Measurements from ENCODE around the gene CD101. TPM values are rescaled to one million over a fixed set of nuclear protein-coding genes. Genes with fewer than 3 reads are reported as not detected.

The CD101 gene
- total RNA-seq, 1 donor from 2014 or later = 3.2 TPM

DNA sequence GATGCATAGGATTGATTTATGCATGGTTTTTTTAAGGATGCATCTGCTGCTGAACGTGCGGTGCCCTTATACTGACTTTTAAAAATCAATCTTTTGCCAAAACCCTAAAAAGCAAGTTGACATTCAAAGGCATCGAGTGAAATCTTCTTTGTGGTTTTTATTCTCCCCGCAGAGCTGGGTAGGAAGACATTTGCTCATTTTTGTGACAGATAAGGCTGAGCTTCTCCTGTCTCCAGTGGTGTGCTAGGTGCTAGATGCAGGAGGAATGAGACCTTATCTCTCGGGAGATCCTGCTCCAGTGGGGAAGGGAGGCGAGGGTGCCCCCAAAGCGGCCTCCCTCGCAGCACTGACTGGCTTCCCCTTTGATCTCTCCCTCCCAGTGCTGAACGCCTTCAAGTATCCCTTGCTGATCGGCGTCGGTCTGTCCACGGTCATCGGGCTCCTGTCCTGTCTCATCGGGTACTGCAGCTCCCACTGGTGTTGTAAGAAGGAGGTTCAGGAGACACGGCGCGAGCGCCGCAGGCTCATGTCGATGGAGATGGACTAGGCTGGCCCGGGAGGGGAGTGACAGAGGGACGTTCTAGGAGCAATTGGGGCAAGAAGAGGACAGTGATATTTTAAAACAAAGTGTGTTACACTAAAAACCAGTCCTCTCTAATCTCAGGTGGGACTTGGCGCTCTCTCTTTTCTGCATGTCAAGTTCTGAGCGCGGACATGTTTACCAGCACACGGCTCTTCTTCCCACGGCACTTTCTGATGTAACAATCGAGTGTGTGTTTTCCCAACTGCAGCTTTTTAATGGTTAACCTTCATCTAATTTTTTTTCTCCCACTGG, 14.9 kb upstream of the CD101 start:
- TF ChIP-seq CTCF (IDR thresholded peaks at IDR 0.05; ENCODE audit: partially characterized antibody, unreplicated experiment) = no peak
- H3K4me1 Mint-ChIP-seq (ENCODE audit: low read depth, unreplicated experiment) = peaks cover 44% of the 10 kb centered on the region
- H3K27ac Mint-ChIP-seq (ENCODE audit: unreplicated experiment) = no peak overlapping the region
- no peak overlapping the region for H3K4me3 Mint-ChIP-seq (ENCODE audit: unreplicated experiment)
- H3K36me3 Mint-ChIP-seq (ENCODE audit: unreplicated experiment) = peaks cover 4% of the 10 kb centered on the region
- H3K27me3 Mint-ChIP-seq (ENCODE audit: unreplicated experiment) = peaks cover 4% of the 10 kb centered on the region
- DNase-seq = no peak
- H3K9me3 Mint-ChIP-seq (ENCODE audit: unreplicated experiment) = peaks cover 5% of the 10 kb centered on the region

DNA sequence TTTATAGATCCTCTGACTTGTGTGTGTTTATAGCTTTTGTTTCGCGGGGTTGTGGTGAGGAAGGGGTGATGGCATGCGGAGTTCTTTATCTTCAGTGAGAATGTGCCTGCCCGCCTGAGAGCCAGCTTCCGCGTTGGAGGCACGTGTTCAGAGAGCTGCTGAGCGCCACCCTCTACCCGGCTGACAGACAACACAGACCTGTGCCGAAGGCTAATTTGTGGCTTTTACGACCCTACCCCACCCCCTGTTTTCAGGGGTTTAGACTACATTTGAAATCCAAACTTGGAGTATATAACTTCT, 14.4 kb upstream of the CD101 start:
- peaks cover 3% of the 10 kb centered on the region for H3K9me3 Mint-ChIP-seq (ENCODE audit: unreplicated experiment)
- TF ChIP-seq CTCF (IDR thresholded peaks at IDR 0.05; ENCODE audit: partially characterized antibody, unreplicated experiment) = no peak
- H3K27me3 Mint-ChIP-seq (ENCODE audit: unreplicated experiment) = peaks cover 4% of the 10 kb centered on the region
- no peak overlapping the region for H3K4me3 Mint-ChIP-seq (ENCODE audit: unreplicated experiment)
- peaks cover 43% of the 10 kb centered on the region for H3K4me1 Mint-ChIP-seq (ENCODE audit: low read depth, unreplicated experiment)
- no peak for DNase-seq
- peaks cover 6% of the 10 kb centered on the region for H3K36me3 Mint-ChIP-seq (ENCODE audit: unreplicated experiment)
- H3K27ac Mint-ChIP-seq (ENCODE audit: unreplicated experiment) = no peak overlapping the region

GRCh38 chr1:116988248-116988647, 13.3 kb upstream of the CD101 start:
- Mint-ChIP-seq H3K9me3 (ENCODE audit: unreplicated experiment) (peaks cover 5% of the 10 kb centered on the region), H3K36me3 (ENCODE audit: unreplicated experiment) (peaks cover 14% of the 10 kb centered on the region), H3K27me3 (ENCODE audit: unreplicated experiment) (no peaks in the 10 kb centered on the region), H3K4me3 (ENCODE audit: unreplicated experiment) (no peak overlapping the region), H3K27ac (ENCODE audit: unreplicated experiment) (peak overlapping the region; percentile 62), H3K4me1 (ENCODE audit: low read depth, unreplicated experiment) (peaks cover 40% of the 10 kb centered on the region)
- no peak for TF ChIP-seq CTCF (IDR thresholded peaks at IDR 0.05; ENCODE audit: partially characterized antibody, unreplicated experiment)
- no peak for DNase-seq

- H3K4me3 Mint-ChIP-seq (ENCODE audit: unreplicated experiment) = no peak overlapping the region
- no peak for DNase-seq
- H3K4me1 Mint-ChIP-seq (ENCODE audit: low read depth, unreplicated experiment) = peaks cover 40% of the 10 kb centered on the region
- no peak for TF ChIP-seq CTCF (IDR thresholded peaks at IDR 0.05; ENCODE audit: partially characterized antibody, unreplicated experiment)
- peaks cover 18% of the 10 kb centered on the region for H3K36me3 Mint-ChIP-seq (ENCODE audit: unreplicated experiment)
- peaks cover 5% of the 10 kb centered on the region for H3K9me3 Mint-ChIP-seq (ENCODE audit: unreplicated experiment)
- no peak overlapping the region for H3K27ac Mint-ChIP-seq (ENCODE audit: unreplicated experiment)
- no peaks in the 10 kb centered on the region for H3K27me3 Mint-ChIP-seq (ENCODE audit: unreplicated experiment)
These were observed 12.7 kb upstream of the CD101 start for GRCh38 chr1:116988908-116989307.

GRCh38 chr1:116989835-116990234, 11.7 kb upstream of the CD101 start:
- Mint-ChIP-seq H3K4me1 (ENCODE audit: low read depth, unreplicated experiment) (peaks cover 40% of the 10 kb centered on the region), H3K36me3 (ENCODE audit: unreplicated experiment) (peaks cover 20% of the 10 kb centered on the region), H3K9me3 (ENCODE audit: unreplicated experiment) (peaks cover 5% of the 10 kb centered on the region), H3K4me3 (ENCODE audit: unreplicated experiment) (no peak overlapping the region), H3K27ac (ENCODE audit: unreplicated experiment) (no peak overlapping the region), H3K27me3 (ENCODE audit: unreplicated experiment) (no peaks in the 10 kb centered on the region)
- TF ChIP-seq CTCF (IDR thresholded peaks at IDR 0.05; ENCODE audit: partially characterized antibody, unreplicated experiment) = no peak
- no peak for DNase-seq

Data from glutamatergic neuron (in vitro differentiated cells).